Common myeloid progenitor, CD34-positive (primary cell): ENCODE data around the gene PTPN14.
A peak's percentile ranks its signal among the peaks of the same experiment; 100 is the strongest.

Source experiments
- CTCF ChIA-PET: fragments of 350-600 bp; sonication (Branson Sonifier 250); formaldehyde crosslinking; loops from one replicate; lab custom pipeline; 2021; ENCODE audit warnings: antibody characterized with exemption; lab: Charles Lee
- POLR2A ChIA-PET: fragments of 350-600 bp; sonication (Branson Sonifier 250); formaldehyde crosslinking; loops from one replicate; lab custom pipeline; 2021; ENCODE audit warnings: antibody characterized with exemption; lab: Charles Lee
- DNase-seq, 3 donors: peaks; one replicate each; pipeline versions ENCODE4 v3.0.0 to v3.0.0-alpha.2; 2013
- H3K27ac ChIP-seq, 2 experiments: 1 replicate in 1 of 2; 2 replicates in 1 of 2; pipeline ENCODE4 v1.7.0; 2013; ENCODE audit warnings: inconsistent platforms in 2 of 2, low read length in 2 of 2, mild to moderate bottlenecking in 2 of 2, low read depth in 1 of 2, moderate library complexity in 1 of 2; ENCODE audit not compliant: severe bottlenecking in 2 of 2, insufficient read depth in 1 of 2, poor library complexity in 1 of 2
- H3K27me3 ChIP-seq, 5 experiments: replicated peaks in 2 of 5; 1 replicate in 3 of 5; 2 replicates in 2 of 5; pipeline versions ENCODE4 v1.6.1 to v1.7.0; 2013; ENCODE audit warnings: low read length in 4 of 5, mild to moderate bottlenecking in 2 of 5, moderate library complexity in 2 of 5, inconsistent platforms in 1 of 5; ENCODE audit not compliant: insufficient read depth in 5 of 5, control insufficient read depth in 4 of 5
- H3K36me3 ChIP-seq, 4 experiments: 1 replicate in 2 of 4; 2 replicates in 2 of 4; pipeline versions ENCODE4 v1.6.1 to v1.7.0; 2013; ENCODE audit warnings: low read length in 3 of 4, control low read depth in 1 of 4, mild to moderate bottlenecking in 1 of 4; ENCODE audit not compliant: control insufficient read depth in 4 of 4, insufficient read depth in 4 of 4
- H3K4me1 ChIP-seq, 4 experiments: 1 replicate in 3 of 4; 2 replicates in 1 of 4; pipeline versions ENCODE4 v1.6.1 to v1.7.1; 2013; ENCODE audit warnings: low read length in 3 of 4, mild to moderate bottlenecking in 3 of 4, control low read depth in 1 of 4, inconsistent platforms in 1 of 4, moderate library complexity in 1 of 4; ENCODE audit not compliant: control insufficient read depth in 4 of 4, insufficient read depth in 4 of 4; ENCODE audit errors: control extremely low read depth in 1 of 4
- H3K4me3 ChIP-seq, 7 experiments: 1 replicate in 4 of 7; 2 replicates in 3 of 7; pipeline versions ENCODE4 v1.5.1 to v1.7.0; 2013; ENCODE audit warnings: mild to moderate bottlenecking in 7 of 7, low read length in 6 of 7, moderate library complexity in 6 of 7, inconsistent platforms in 2 of 7, low read depth in 2 of 7, control low read depth in 1 of 7; ENCODE audit not compliant: insufficient read depth in 4 of 7, control insufficient read depth in 1 of 7; ENCODE audit errors: extremely low read depth in 1 of 7
- H3K9me3 ChIP-seq, 5 experiments: 1 replicate in 4 of 5; 2 replicates in 1 of 5; pipeline versions ENCODE4 v1.6.1 to v1.7.1; 2013; ENCODE audit warnings: low read length in 4 of 5, mild to moderate bottlenecking in 2 of 5, inconsistent platforms in 1 of 5, low read depth in 1 of 5, moderate library complexity in 1 of 5; ENCODE audit not compliant: control insufficient read depth in 4 of 5, insufficient read depth in 2 of 5; ENCODE audit errors: control extremely low read depth in 1 of 5
- WGBS: methylation state at CpG from one replicate; pipeline ENCODE4 v1.1.5; 2013; ENCODE audit not compliant: insufficient coverage; 5-methylcytosine and 5-hydroxymethylcytosine counted together

PTPN14 gene

DNA sequence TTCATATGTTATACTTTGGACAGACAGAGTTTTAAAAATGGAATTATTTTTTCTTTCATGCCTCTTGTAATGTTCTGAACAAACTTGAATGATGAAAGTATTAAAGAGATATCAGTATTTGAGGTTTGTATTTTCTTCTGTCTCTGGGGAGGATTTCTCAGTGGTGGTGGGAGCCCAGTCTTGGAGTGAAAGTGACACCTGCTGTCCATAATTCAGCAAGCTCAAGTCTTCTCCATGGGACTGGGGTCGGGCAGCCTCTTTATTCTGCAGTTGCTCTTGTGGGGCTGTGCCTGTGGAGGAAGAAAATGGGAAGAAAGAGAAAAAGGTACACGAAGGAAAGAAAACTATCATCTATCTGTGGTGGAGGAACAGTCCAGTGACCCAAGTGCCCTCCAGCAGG is 214.4 kb downstream of the PTPN14 start:
- POLR2A ChIA-PET: no interaction called here
- CTCF ChIA-PET: interaction anchor here (1.3 to 14.4 kb wide), 3 partner anchors 78 to 247 kb away, joined by 4 to 277 read pairs (median 7); no protein-coding TSS in a partner anchor
- 0% methylated on average over 1 of the region's 2 CpGs for WGBS
- Histone ChIP-seq H3K4me3 (no peak overlapping the region), H3K27ac (no peak overlapping the region), H3K27me3 (no peaks in the 10 kb centered on the region), H3K9me3 (no peaks in the 10 kb centered on the region), H3K36me3 (peaks cover 0 to 9% (median 1%) of the 10 kb centered on the region in 4 experiments), H3K4me1 (no peaks in the 10 kb centered on the region)
- DNase-seq: no peak

DNA sequence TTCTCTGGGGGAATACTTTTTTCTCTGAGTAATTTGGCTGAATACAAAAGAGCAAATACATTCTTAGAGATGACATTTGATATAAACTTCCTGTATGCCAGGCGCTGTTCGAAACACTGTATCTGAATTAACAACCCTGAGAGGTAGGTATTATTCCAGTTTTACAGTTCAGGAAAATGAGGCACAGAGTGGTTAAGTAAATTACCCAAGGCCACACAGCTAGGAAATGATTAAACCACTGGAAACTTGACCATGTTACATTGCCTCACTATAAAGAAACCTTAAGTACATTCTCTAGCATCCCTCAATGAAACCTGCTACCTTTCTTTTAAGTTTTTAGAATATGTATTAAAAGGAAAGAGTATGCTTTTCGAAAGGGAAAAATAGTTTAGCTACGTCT is 215.8 kb downstream of the PTPN14 start:
- no peaks in the 10 kb centered on the region for H3K27me3 ChIP-seq
- H3K4me1 ChIP-seq: no peaks in the 10 kb centered on the region
- 100% methylated on average over 3 of the region's 4 CpGs for WGBS
- H3K27ac ChIP-seq: no peak overlapping the region
- no peak overlapping the region for H3K4me3 ChIP-seq
- POLR2A ChIA-PET: no interaction called here
- peaks cover 0 to 9% (median 1%) of the 10 kb centered on the region in 4 experiments for H3K36me3 ChIP-seq
- H3K9me3 ChIP-seq: no peaks in the 10 kb centered on the region
- DNase-seq: no peak
- CTCF ChIA-PET: interaction anchor here (1.0 to 14.4 kb wide), 5 partner anchors 8 to 250 kb away, joined by 3 to 277 read pairs (median 4); no protein-coding TSS in a partner anchor

DNA sequence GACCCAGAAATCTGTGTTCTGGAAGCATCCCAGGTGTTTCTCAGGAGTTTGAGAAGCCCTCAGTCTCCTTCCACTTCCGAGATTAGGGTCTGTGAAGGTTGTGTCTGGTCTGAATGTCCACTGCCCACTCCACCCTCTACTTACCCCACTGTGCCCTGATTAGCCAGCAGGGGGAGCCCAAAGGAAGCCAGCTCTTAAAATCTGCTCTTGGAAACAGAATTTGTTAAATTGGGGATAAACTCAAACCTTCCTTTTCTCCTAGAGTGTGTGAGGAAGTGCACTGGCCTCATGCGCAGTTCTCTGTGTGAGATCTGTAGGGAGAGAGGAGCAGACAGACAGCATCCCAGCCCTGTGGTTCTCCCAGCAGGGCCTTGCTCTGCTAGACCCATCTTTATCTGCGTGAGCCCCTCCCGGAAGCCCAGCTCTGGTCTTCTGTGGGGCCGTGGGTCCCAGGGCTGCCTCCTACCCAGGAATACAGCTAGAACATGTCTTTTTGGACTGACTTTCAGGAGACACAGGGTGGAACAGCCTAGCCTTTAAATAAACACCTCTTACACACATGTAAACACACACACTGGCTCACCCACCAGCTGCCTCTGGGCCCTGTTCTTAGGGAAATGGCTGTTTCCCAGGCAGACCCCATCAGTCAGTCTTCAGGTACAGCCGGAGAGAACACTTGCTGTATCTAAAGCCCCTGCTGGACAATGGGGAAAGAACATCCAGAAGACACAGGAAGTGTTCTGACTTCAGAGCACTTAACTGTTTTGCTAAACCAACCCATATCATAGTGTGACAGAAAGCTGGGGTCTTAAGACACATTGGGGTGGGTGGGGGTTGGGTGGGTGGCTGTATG is 218.2 kb downstream of the PTPN14 start:
- Histone ChIP-seq H3K4me1 (peaks cover 0 to 2% (median 0%) of the 10 kb centered on the region in 4 experiments), H3K27me3 (no peaks in the 10 kb centered on the region), H3K36me3 (peaks cover 0 to 20% (median 1%) of the 10 kb centered on the region in 4 experiments), H3K9me3 (no peaks in the 10 kb centered on the region), H3K27ac (no peak overlapping the region), H3K4me3 (no peak overlapping the region)
- CTCF ChIA-PET: interaction anchor here (0.7 to 14.4 kb wide), 42 partner anchors 8 to 1194 kb away, joined by 3 to 277 read pairs (median 4); no protein-coding TSS in a partner anchor
- POLR2A ChIA-PET: no interaction called here
- 89% methylated on average over 5 of the region's 6 CpGs for WGBS
- peak; percentile 29 to 56 (median 48) for DNase-seq

DNA sequence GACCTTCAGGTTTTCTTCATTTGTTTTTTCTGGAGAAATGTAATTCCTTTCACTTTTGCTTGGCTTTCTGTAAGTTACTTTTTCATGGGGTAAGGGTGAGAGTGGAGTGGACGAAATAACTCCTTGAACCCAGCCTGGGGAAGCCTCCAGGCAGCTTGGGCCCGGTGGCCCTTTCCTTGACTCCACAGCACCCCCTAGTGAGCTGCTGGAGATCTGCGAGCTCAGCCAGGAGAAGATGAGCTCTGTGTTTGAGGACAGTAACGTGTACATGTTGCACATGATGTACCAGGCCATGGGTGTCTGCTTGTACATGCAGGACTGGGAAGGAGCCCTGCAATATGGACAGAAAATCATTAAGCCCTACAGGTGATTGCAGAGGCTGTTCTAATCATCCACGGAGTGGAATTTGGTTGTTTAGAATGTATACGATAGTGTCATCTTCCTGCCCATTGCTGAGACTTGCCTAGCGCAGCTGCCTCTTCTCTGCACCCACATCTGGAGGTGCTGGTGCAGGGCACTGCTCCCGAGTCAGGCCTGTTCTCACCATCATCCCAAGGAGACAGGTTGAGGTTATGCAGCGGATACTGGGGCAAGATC is 219.5 kb downstream of the PTPN14 start:
- 81% methylated on average over 8 of the region's 9 CpGs for WGBS
- Histone ChIP-seq H3K27ac (no peak overlapping the region), H3K4me3 (no peak overlapping the region), H3K36me3 (peaks cover 0 to 20% (median 0%) of the 10 kb centered on the region in 4 experiments), H3K4me1 (peaks cover 5 to 12% (median 6%) of the 10 kb centered on the region in 4 experiments), H3K27me3 (no peaks in the 10 kb centered on the region), H3K9me3 (no peaks in the 10 kb centered on the region)
- DNase-seq: peak; percentile 34 to 53 (median 48)
- ChIA-PET CTCF (interaction anchor here (0.6 to 14.4 kb wide), 43 partner anchors 8 to 1209 kb away, joined by 3 to 277 read pairs (median 4); no protein-coding TSS in a partner anchor), POLR2A (no interaction called here)

DNA sequence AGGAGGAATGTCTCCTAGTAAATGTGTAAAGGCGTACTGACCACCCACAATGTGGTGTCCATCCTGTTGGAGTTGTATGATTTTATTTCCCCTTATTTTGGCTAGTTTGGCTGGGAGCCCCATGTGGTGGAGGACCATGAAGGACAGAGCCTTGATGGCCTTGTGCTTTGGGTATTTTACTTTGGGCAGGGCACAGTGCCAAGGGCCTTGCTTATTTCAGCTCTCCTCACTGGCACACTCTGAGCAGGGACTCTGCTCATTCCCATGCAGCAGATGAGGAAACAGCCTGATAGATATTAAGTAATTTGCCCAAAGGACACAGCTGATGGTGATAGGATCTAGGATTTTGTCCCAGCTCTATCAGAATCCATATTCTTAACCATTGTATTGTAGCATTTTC is 220.2 kb downstream of the PTPN14 start:
- Histone ChIP-seq H3K4me3 (no peak overlapping the region), H3K9me3 (no peaks in the 10 kb centered on the region), H3K27me3 (no peaks in the 10 kb centered on the region), H3K36me3 (peaks cover 0 to 20% (median 0%) of the 10 kb centered on the region in 4 experiments), H3K27ac (no peak overlapping the region), H3K4me1 (peaks cover 6 to 19% (median 12%) of the 10 kb centered on the region in 4 experiments)
- DNase-seq: no peak
- POLR2A ChIA-PET: no interaction called here
- CTCF ChIA-PET: interaction anchor here (0.6 to 14.4 kb wide), 29 partner anchors 9 to 305 kb away, joined by 3 to 277 read pairs (median 5); no protein-coding TSS in a partner anchor
- 86% methylated on average over 1 of the region's 1 CpG for WGBS

DNA sequence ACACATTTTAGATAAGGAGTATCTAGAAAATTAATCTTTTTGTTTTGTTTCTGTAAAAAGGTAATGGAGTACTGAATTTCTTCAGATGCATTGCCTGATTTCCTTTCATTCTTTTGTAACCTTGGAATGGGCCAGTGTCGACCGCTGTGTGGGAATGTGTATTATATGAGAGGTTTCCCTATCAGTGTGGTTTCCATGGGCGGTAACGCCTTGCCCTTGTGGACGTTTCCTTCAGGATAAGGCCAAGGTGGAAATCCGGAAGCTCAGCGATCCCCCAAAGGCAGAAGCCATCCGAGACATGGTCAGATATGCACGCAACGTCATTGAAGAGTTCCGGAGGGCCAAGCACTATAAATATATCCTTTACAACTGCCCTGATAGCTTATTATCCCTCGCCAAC is 220.7 kb downstream of the PTPN14 start:
- POLR2A ChIA-PET: no interaction called here
- DNase-seq: no peak
- 100% methylated on average over 10 of the region's 12 CpGs for WGBS
- H3K4me3 ChIP-seq: no peak overlapping the region
- CTCF ChIA-PET: interaction anchor here (0.7 to 14.4 kb wide), 23 partner anchors 9 to 306 kb away, joined by 3 to 277 read pairs (median 12); no protein-coding TSS in a partner anchor
- peaks cover 6 to 21% (median 12%) of the 10 kb centered on the region in 4 experiments for H3K4me1 ChIP-seq
- H3K27me3 ChIP-seq: no peaks in the 10 kb centered on the region
- H3K36me3 ChIP-seq: peaks cover 0 to 20% (median 0%) of the 10 kb centered on the region in 4 experiments
- no peaks in the 10 kb centered on the region for H3K9me3 ChIP-seq
- H3K27ac ChIP-seq: no peak overlapping the region
